ENCODE measurements around the gene HRH1. TPM values are rescaled to one million over a fixed set of nuclear protein-coding genes. Genes with fewer than 3 reads are reported as not detected.

The HRH1 gene
- total and polyA plus RNA-seq, 10 of the 15 experiments (the other 5 are each of a cell fraction or from before 2014, with no cell fraction given), result not detected

DNA sequence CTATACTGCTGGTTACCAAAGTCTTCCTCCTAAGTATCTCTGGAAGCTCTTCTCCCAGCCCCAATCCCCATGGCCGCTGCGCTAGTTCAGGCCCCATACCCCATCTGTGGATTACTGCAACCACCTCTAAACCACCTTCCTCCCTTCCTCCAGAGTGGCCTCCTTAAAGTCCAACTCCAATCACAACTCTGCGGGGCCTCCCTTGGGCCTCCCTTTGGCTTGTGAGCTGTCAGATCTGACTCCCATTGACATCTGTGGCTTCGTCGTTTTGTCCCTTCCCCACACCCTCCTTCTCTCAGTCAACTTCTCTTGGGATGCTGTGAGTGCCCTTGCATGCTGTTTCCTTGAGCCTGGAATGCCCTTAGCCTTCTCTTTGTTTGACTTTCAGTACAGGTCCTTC lies 9.3 kb upstream of the HRH1 start (continued):
- TF ChIP-seq EGR1 (IDR thresholded peaks at IDR 0.05; ENCODE audit: borderline replicate concordance in 1 of 2, low read depth in 2 of 2, low read length in 2 of 2) (no peak), FOXM1 (IDR thresholded peaks at IDR 0.05; ENCODE audit: low read depth, low read length) (no peak), CREB1 (IDR thresholded peaks at IDR 0.05; ENCODE audit: low read depth) (no peak), IKZF1 (conservative IDR thresholded peaks at IDR 0.05) (no peak), KAT2A (conservative IDR thresholded peaks at IDR 0.05; ENCODE audit: control insufficient read depth, low read depth, low read length) (no peak), MYC (IDR thresholded peaks at IDR 0.05; ENCODE audit: insufficient read depth, insufficient read length, insufficient replicate concordance, low read length, severe bottlenecking) (no peak)
- TF ChIP-seq, protein P1, sequence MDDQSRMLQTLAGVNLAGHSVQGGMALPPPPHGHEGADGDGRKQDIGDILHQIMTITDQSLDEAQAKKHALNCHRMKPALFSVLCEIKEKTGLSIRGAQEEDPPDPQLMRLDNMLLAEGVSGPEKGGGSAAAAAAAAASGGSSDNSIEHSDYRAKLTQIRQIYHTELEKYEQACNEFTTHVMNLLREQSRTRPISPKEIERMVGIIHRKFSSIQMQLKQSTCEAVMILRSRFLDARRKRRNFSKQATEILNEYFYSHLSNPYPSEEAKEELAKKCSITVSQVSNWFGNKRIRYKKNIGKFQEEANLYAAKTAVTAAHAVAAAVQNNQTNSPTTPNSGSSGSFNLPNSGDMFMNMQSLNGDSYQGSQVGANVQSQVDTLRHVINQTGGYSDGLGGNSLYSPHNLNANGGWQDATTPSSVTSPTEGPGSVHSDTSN (IDR thresholded peaks at IDR 0.05; ENCODE audit: insufficient replicate concordance, low read depth, low read length), result no peak

DNA sequence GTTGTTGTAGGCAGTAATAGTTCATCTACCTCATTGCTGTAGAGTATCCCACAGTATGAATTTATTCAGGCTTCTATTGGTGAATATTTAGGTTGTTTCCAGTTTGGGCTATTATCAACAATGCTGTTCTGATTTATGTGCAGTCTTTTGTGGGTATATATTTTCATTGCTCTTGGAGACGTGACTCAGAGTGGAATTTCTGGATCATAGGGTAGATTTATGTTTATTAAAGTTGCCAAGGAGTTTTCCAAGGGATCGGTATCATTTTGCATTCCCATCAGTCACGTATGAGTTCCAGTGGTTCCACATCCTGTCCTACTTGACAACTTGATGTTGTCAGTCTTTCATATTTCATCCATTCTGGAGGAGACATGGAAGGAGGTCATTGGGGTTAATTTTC lies 8.4 kb upstream of the HRH1 start:
- intact Hi-C loops (cut with micrococcal nuclease; ENCODE audit: unreplicated experiment), result no loop called here
- POLR2A ChIA-PET, result no interaction called here
- no peaks in the 10 kb centered on the region for H3K4me1 ChIP-seq (ENCODE audit: control insufficient read depth, insufficient read depth, low read length)
- no peak overlapping the region for H3K27ac ChIP-seq (ENCODE audit: control insufficient read depth, insufficient read depth)
- SMC1A ChIA-PET (ENCODE audit: uncharacterized antibody, unreplicated experiment), result interaction anchor here (0.5 kb wide), 1 partner anchor 601 kb away, joined by 3 read pairs; no protein-coding TSS in a partner anchor
- no TSS peak for BruUV-seq (replicated peaks)
- no peaks in the 10 kb centered on the region for H3K9me3 ChIP-seq (replicated peaks; ENCODE audit: control insufficient read depth, insufficient read depth, low read length)
- no peak overlapping the region for H3K4me3 ChIP-seq
- no peak overlapping the region for H2AFZ ChIP-seq (ENCODE audit: control insufficient read depth, low read depth, low read length)
- CTCF ChIA-PET, result no interaction called here
- H4K20me1 ChIP-seq (ENCODE audit: control insufficient read depth, insufficient read depth), result no peaks in the 10 kb centered on the region
- no peak overlapping the region for H3K9ac ChIP-seq (ENCODE audit: control insufficient read depth, insufficient read depth, low read length)
- no peaks in the 10 kb centered on the region for H3K36me3 ChIP-seq (ENCODE audit: control insufficient read depth in 2 of 2, insufficient read depth in 2 of 2, low read length in 1 of 2)
- H3K27me3 ChIP-seq (replicated peaks in 1 of 2; ENCODE audit: control insufficient read depth in 2 of 2, insufficient read depth in 2 of 2, low read length in 1 of 2), result peaks cover 0 to 1% of the 10 kb centered on the region in 2 experiments; a peak in 2 of 4 replicates
- RAD21 ChIA-PET (ENCODE audit: unreplicated experiment), result no interaction called here
- TF ChIP-seq, protein P2, sequence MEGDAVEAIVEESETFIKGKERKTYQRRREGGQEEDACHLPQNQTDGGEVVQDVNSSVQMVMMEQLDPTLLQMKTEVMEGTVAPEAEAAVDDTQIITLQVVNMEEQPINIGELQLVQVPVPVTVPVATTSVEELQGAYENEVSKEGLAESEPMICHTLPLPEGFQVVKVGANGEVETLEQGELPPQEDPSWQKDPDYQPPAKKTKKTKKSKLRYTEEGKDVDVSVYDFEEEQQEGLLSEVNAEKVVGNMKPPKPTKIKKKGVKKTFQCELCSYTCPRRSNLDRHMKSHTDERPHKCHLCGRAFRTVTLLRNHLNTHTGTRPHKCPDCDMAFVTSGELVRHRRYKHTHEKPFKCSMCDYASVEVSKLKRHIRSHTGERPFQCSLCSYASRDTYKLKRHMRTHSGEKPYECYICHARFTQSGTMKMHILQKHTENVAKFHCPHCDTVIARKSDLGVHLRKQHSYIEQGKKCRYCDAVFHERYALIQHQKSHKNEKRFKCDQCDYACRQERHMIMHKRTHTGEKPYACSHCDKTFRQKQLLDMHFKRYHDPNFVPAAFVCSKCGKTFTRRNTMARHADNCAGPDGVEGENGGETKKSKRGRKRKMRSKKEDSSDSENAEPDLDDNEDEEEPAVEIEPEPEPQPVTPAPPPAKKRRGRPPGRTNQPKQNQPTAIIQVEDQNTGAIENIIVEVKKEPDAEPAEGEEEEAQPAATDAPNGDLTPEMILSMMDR (IDR thresholded peaks at IDR 0.05 in 2 of 3, conservative IDR thresholded peaks at IDR 0.05 in 1 of 3; ENCODE audit: control insufficient read depth in 2 of 3, extremely low read depth in 1 of 3, insufficient read depth in 1 of 3, low read depth in 3 of 3, low read length in 3 of 3), result no peak
- TF ChIP-seq WRNIP1 (IDR thresholded peaks at IDR 0.05; ENCODE audit: borderline replicate concordance, low read depth, low read length) (no peak), KAT2A (conservative IDR thresholded peaks at IDR 0.05; ENCODE audit: control insufficient read depth, low read depth, low read length) (no peak), ASH2L (IDR thresholded peaks at IDR 0.05; ENCODE audit: borderline replicate concordance, low read depth) (no peak), TAF1 (IDR thresholded peaks at IDR 0.05; ENCODE audit: borderline replicate concordance, low read depth, low read length) (no peak)
- ATAC-seq, result no peak
- 52% methylated on average over 3 of the region's 3 CpGs for WGBS (ENCODE audit: insufficient coverage, insufficient replicate concordance, low lambda C conversion rate, missing lambda C conversion rate)
- FAIRE-seq, result no peak
- DNase-seq (ENCODE audit: low read depth, low spot score), result no peak
- in situ Hi-C loops (cut with MboI), result no loop called here
- H3K79me2 ChIP-seq (ENCODE audit: control insufficient read depth, insufficient read depth, low read length), result no peaks in the 10 kb centered on the region
- no peak overlapping the region for H3K4me2 ChIP-seq (ENCODE audit: control insufficient read depth, insufficient read depth)
